GM12878 (cell line): ENCODE measurements around the gene ADAR. TPM values are rescaled to one million over a fixed set of nuclear protein-coding genes. Genes with fewer than 3 reads are reported as not detected.

Source experiments
- ATAC-seq: fragments of 200-7000 bp; cut with Tn5 transposase; 3 replicates; pipeline ENCODE4 v1.9.1; 2020; ENCODE audit warnings: mild to moderate bottlenecking, moderate library complexity
- BruUV-seq: library from RNA; stranded (reverse); fragments of 400-500 nt; replicated peaks from 2 replicates; lab custom pipeline; 2021; lab: Mats Ljungman, UMichigan
- CTCF ChIA-PET: fragments of 300-600 bp; sonication (Branson Sonifier 250); formaldehyde crosslinking; extraction: SDS; loops from one replicate; lab custom pipeline; 2021; ENCODE audit warnings: inconsistent platforms; lab: Yijun Ruan, JAX
- POLR2A ChIA-PET: fragments of 350-600 bp; formaldehyde crosslinking; extraction: SDS; loops from one replicate; lab custom pipeline; 2021; ENCODE audit warnings: inconsistent platforms; lab: Charles Lee
- RAD21 ChIA-PET: fragments of 300-600 bp; sonication (Branson Sonifier 250); formaldehyde crosslinking; loops from one replicate; lab custom pipeline; 2023; ENCODE audit warnings: antibody characterized with exemption; ENCODE audit not compliant: unreplicated experiment; lab: Charles Lee
- SMC1A ChIA-PET: fragments of 300-600 bp; sonication (Branson Sonifier 250); formaldehyde crosslinking; loops from one replicate; lab custom pipeline; 2023; ENCODE audit not compliant: unreplicated experiment, uncharacterized antibody; lab: Charles Lee
- DNase-seq: peaks from one replicate; pipeline ENCODE4 v3.0.0-alpha.2; 2011; ENCODE audit warnings: low read depth, low spot score
- FAIRE-seq: peaks from 3 replicates; lab custom pipeline; 2011; peaks lifted over from hg19 to GRCh38; lab: Jason Lieb, UNC
- H2AFZ ChIP-seq: 2 replicates; pipeline ENCODE4 v1.6.0; 2011; ENCODE audit warnings: low read depth, low read length, control low read depth; ENCODE audit not compliant: control insufficient read depth
- H3K27ac ChIP-seq: 2 replicates; pipeline ENCODE4 v1.5.1; 2011; ENCODE audit warnings: control low read depth; ENCODE audit not compliant: control insufficient read depth, insufficient read depth
- H3K27me3 ChIP-seq, 2 experiments: replicated peaks in 1 of 2; 2 replicates each; pipeline versions ENCODE4 v1.6.0 to v1.6.1; 2011; ENCODE audit warnings: low read length in 1 of 2; ENCODE audit not compliant: control insufficient read depth in 2 of 2, insufficient read depth in 2 of 2
- H3K36me3 ChIP-seq, 2 experiments: 2 replicates each; pipeline ENCODE4 v1.5.1; 2011; ENCODE audit warnings: low read length in 1 of 2; ENCODE audit not compliant: control insufficient read depth in 2 of 2, insufficient read depth in 2 of 2
- H3K4me1 ChIP-seq: 2 replicates; pipeline ENCODE4 v1.6.1; 2011; ENCODE audit warnings: mild to moderate bottlenecking, low read length, moderate library complexity, mixed read lengths; ENCODE audit not compliant: control insufficient read depth, insufficient read depth
- H3K4me2 ChIP-seq: 2 replicates; pipeline ENCODE4 v1.6.0; 2011; ENCODE audit warnings: control low read depth; ENCODE audit not compliant: control insufficient read depth, insufficient read depth
- H3K4me3 ChIP-seq: fragments of 200-600 bp; sonication (generic); 2 replicates; pipeline ENCODE4 v1.5.1; 2016
- H3K79me2 ChIP-seq: 2 replicates; pipeline ENCODE4 v1.6.0; 2011; ENCODE audit warnings: low read length; ENCODE audit not compliant: control insufficient read depth, insufficient read depth
- H3K9ac ChIP-seq: 2 replicates; pipeline ENCODE4 v1.8.0; 2011; ENCODE audit warnings: low read length, control low read depth, mixed read lengths; ENCODE audit not compliant: control insufficient read depth, insufficient read depth
- H3K9me3 ChIP-seq: replicated peaks from 3 replicates; pipeline ENCODE4 v1.5.1; 2011; ENCODE audit warnings: mild to moderate bottlenecking, low read length; ENCODE audit not compliant: control insufficient read depth, insufficient read depth
- H4K20me1 ChIP-seq: 2 replicates; pipeline ENCODE4 v1.6.0; 2011; ENCODE audit not compliant: control insufficient read depth, insufficient read depth
- ASH2L ChIP-seq: fragments of 300-600, 200-600 bp; sonication (generic); IDR thresholded peaks from 2 replicates; pipeline ENCODE4 v1.6.1; 2017; ENCODE audit warnings: low read depth, mild to moderate bottlenecking, borderline replicate concordance
- LARP7 ChIP-seq: fragments of 450-650 bp; IDR thresholded peaks from 2 replicates; pipeline ENCODE4 v1.6.1; 2017; ENCODE audit warnings: mild to moderate bottlenecking
- MTA2 ChIP-seq: fragments of 450-650 bp; IDR thresholded peaks from 2 replicates; pipeline ENCODE4 v1.6.1; 2016; ENCODE audit warnings: low read depth, mild to moderate bottlenecking, moderate library complexity
- MYC ChIP-seq: IDR thresholded peaks from 2 replicates; pipeline ENCODE4 v1.6.1; 2011; ENCODE audit warnings: mild to moderate bottlenecking, low read length, moderate library complexity, inconsistent platforms; ENCODE audit not compliant: insufficient read depth, insufficient replicate concordance, insufficient read length, severe bottlenecking
- NFIC ChIP-seq: IDR thresholded peaks from 2 replicates; pipeline ENCODE4 v1.6.1; 2012; ENCODE audit warnings: low read depth, mild to moderate bottlenecking, inconsistent platforms, low read length, moderate library complexity
- STAT1 ChIP-seq: fragments of 450-650 bp; conservative IDR thresholded peaks from 2 replicates; pipeline ENCODE4 v1.6.1; 2014; ENCODE audit warnings: antibody characterized with exemption, mild to moderate bottlenecking
- ZBED1 ChIP-seq: IDR thresholded peaks from 2 replicates; pipeline ENCODE4 v1.6.1; 2016; ENCODE audit warnings: borderline replicate concordance
- ZNF24 ChIP-seq: fragments of 450-650 bp; IDR thresholded peaks from 2 replicates; pipeline ENCODE4 v1.6.1; 2017; ENCODE audit warnings: antibody characterized with exemption, mild to moderate bottlenecking
- WGBS: methylation state at CpG from one replicate; pipeline ENCODE4 v1.1.6; 2016; ENCODE audit warnings: low lambda C conversion rate; ENCODE audit not compliant: insufficient replicate concordance, insufficient coverage; ENCODE audit errors: missing lambda C conversion rate; 5-methylcytosine and 5-hydroxymethylcytosine counted together
- in situ Hi-C: fragments of 300-500 bp; cut with MboI; formaldehyde crosslinking; loops from 9 replicates; pipeline ENCODE4 v1.14.3; 2018; ENCODE audit warnings: mixed read lengths
- intact Hi-C: fragments of 100-400 bp; cut with micrococcal nuclease; formaldehyde crosslinking; loops from one replicate; pipeline ENCODE4 v1.14.2; 2022; ENCODE audit not compliant: unreplicated experiment
- polyA plus RNA-seq, 11 experiments: library from polyadenylated mRNA; depleted of rRNA in 4 of 11; unstranded in 6 of 11; stranded (reverse) in 5 of 11; fragments of >200 nt; fragmentation: Nextera tagmentation in 4 of 11; fragmentation: Illumina TruSeq in 1 of 11; extraction: Ambion mirVana in 4 of 11; extraction: Trizol in 1 of 11; gene quantifications; 1 replicate in 1 of 11; 2 replicates in 10 of 11; pipeline versions ENCODE4 v1.2.1 to v1.2.3, GENCODE V29; 2011 to 2016; ENCODE audit warnings: inconsistent platforms in 2 of 11, missing spikeins in 2 of 11, low read depth in 1 of 11
- total RNA-seq, 4 experiments: library from RNA; depleted of rRNA in 3 of 4; stranded (reverse); fragments of >200 nt in 3 of 4; fragmentation: Illumina TruSeq in 1 of 4; extraction: Trizol in 1 of 4; gene quantifications; 2 replicates each; pipeline versions ENCODE4 v1.2.1 to v1.2.3, GENCODE V29; 2013 to 2021
- TF ChIP-seq, protein P1 (sequence below): fragments of 150-350 bp; IDR thresholded peaks from 2 replicates; pipeline ENCODE4 v1.6.1; 2016; ENCODE audit warnings: low read depth, low read length
- TF ChIP-seq, protein P2 (sequence below): fragments of 450-650 bp; formaldehyde crosslinking; IDR thresholded peaks from 2 replicates; pipeline ENCODE4 v1.4.0; 2020; ENCODE audit warnings: mild to moderate bottlenecking, moderate library complexity
- TF ChIP-seq, protein P3 (sequence below): fragments of 450-650 bp; IDR thresholded peaks from 2 replicates; pipeline ENCODE4 v1.6.1; 2016; ENCODE audit warnings: mild to moderate bottlenecking
- TF ChIP-seq, protein P4 (sequence below): fragments of 450-650 bp; formaldehyde crosslinking; IDR thresholded peaks from 2 replicates; pipeline ENCODE4 v1.5.0; 2022; ENCODE audit warnings: mild to moderate bottlenecking, missing genetic modification characterization

ADAR gene
- total and polyA plus RNA-seq, 10 of the 15 experiments (the other 5 are each of a cell fraction or from before 2014, with no cell fraction given) = 55.5 to 413 (median 176) TPM

DNA sequence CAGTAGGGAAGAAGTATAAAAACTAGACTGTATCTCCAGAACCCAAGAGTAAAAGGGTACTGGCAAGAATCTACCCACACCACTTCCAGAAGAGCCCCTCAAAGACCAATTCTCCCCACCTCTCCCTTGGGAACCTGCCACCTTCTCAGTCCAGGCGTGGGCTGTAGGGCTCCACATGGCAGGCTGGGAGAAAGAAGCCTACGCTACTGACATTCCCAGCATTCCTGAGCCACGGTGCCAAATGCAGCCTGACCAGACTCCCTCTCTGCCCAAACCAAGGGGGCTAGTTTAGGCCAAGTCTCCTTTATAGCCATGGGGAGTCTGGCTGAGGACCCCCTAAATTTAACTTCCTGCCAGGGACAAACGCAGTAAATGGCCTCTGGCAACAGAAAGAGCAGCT is 51.6 kb downstream of the ADAR start:
- no peak for DNase-seq
- peak overlapping the region; percentile 88; the same call in 1 of the 2 replicates for H3K27ac ChIP-seq
- no peaks in the 10 kb centered on the region for H4K20me1 ChIP-seq
- H3K9me3 ChIP-seq = no peaks in the 10 kb centered on the region
- peaks cover 5% of the 10 kb centered on the region for H3K4me1 ChIP-seq
- CTCF ChIA-PET = interaction anchor here (1.1 to 5.2 kb wide), 3 partner anchors 10 to 76 kb away, joined by 4 to 49 read pairs (median 22); no protein-coding TSS in a partner anchor
- peak overlapping the region; percentile 88 for H3K4me3 ChIP-seq
- WGBS = 82% methylated on average over 4 of the region's 4 CpGs
- in situ Hi-C loops (no loop called here), intact Hi-C loops (loop anchor here (5.0 kb wide), 1 partner anchor 191 kb away; no protein-coding TSS in a partner anchor)
- no peak for FAIRE-seq
- RAD21 ChIA-PET = interaction anchor here (1.1 kb wide), 2 partner anchors 76 to 77 kb away, joined by 5 to 6 read pairs; no protein-coding TSS in a partner anchor
- no peaks in the 10 kb centered on the region for H3K27me3 ChIP-seq
- H3K36me3 ChIP-seq = peaks cover 22 to 24% of the 10 kb centered on the region in 2 experiments
- H3K9ac ChIP-seq = peak overlapping the region; percentile 82
- SMC1A ChIA-PET = interaction anchor here (1.4 to 3.0 kb wide), 2 partner anchors 8 to 10 kb away, joined by 4 to 15 read pairs; no protein-coding TSS in a partner anchor
- no peak overlapping the region for H2AFZ ChIP-seq
- BruUV-seq = no TSS peak
- peaks cover 31% of the 10 kb centered on the region for H3K79me2 ChIP-seq
- ATAC-seq = no peak
- POLR2A ChIA-PET = interaction anchor here (0.7 kb wide), 1 partner anchor 442 kb away, joined by 3 read pairs; no protein-coding TSS in a partner anchor
- H3K4me2 ChIP-seq = peak overlapping the region; percentile 100
- TF ChIP-seq, protein P1, sequence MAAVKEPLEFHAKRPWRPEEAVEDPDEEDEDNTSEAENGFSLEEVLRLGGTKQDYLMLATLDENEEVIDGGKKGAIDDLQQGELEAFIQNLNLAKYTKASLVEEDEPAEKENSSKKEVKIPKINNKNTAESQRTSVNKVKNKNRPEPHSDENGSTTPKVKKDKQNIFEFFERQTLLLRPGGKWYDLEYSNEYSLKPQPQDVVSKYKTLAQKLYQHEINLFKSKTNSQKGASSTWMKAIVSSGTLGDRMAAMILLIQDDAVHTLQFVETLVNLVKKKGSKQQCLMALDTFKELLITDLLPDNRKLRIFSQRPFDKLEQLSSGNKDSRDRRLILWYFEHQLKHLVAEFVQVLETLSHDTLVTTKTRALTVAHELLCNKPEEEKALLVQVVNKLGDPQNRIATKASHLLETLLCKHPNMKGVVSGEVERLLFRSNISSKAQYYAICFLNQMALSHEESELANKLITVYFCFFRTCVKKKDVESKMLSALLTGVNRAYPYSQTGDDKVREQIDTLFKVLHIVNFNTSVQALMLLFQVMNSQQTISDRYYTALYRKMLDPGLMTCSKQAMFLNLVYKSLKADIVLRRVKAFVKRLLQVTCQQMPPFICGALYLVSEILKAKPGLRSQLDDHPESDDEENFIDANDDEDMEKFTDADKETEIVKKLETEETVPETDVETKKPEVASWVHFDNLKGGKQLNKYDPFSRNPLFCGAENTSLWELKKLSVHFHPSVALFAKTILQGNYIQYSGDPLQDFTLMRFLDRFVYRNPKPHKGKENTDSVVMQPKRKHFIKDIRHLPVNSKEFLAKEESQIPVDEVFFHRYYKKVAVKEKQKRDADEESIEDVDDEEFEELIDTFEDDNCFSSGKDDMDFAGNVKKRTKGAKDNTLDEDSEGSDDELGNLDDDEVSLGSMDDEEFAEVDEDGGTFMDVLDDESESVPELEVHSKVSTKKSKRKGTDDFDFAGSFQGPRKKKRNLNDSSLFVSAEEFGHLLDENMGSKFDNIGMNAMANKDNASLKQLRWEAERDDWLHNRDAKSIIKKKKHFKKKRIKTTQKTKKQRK = no peak
- TF ChIP-seq ASH2L (no peak), NFIC (no peak), MYC (no peak), LARP7 (no peak), ZNF24 (no peak), MTA2 (no peak), STAT1 (no peak), ZBED1 (no peak)
- TF ChIP-seq, protein P2, sequence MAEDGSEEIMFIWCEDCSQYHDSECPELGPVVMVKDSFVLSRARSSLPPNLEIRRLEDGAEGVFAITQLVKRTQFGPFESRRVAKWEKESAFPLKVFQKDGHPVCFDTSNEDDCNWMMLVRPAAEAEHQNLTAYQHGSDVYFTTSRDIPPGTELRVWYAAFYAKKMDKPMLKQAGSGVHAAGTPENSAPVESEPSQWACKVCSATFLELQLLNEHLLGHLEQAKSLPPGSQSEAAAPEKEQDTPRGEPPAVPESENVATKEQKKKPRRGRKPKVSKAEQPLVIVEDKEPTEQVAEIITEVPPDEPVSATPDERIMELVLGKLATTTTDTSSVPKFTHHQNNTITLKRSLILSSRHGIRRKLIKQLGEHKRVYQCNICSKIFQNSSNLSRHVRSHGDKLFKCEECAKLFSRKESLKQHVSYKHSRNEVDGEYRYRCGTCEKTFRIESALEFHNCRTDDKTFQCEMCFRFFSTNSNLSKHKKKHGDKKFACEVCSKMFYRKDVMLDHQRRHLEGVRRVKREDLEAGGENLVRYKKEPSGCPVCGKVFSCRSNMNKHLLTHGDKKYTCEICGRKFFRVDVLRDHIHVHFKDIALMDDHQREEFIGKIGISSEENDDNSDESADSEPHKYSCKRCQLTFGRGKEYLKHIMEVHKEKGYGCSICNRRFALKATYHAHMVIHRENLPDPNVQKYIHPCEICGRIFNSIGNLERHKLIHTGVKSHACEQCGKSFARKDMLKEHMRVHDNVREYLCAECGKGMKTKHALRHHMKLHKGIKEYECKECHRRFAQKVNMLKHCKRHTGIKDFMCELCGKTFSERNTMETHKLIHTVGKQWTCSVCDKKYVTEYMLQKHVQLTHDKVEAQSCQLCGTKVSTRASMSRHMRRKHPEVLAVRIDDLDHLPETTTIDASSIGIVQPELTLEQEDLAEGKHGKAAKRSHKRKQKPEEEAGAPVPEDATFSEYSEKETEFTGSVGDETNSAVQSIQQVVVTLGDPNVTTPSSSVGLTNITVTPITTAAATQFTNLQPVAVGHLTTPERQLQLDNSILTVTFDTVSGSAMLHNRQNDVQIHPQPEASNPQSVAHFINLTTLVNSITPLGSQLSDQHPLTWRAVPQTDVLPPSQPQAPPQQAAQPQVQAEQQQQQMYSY (CRISPR knock-in tag) = no peak
- TF ChIP-seq, protein P3, sequence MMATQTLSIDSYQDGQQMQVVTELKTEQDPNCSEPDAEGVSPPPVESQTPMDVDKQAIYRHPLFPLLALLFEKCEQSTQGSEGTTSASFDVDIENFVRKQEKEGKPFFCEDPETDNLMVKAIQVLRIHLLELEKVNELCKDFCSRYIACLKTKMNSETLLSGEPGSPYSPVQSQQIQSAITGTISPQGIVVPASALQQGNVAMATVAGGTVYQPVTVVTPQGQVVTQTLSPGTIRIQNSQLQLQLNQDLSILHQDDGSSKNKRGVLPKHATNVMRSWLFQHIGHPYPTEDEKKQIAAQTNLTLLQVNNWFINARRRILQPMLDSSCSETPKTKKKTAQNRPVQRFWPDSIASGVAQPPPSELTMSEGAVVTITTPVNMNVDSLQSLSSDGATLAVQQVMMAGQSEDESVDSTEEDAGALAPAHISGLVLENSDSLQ = no peak
- TF ChIP-seq, protein P4, sequence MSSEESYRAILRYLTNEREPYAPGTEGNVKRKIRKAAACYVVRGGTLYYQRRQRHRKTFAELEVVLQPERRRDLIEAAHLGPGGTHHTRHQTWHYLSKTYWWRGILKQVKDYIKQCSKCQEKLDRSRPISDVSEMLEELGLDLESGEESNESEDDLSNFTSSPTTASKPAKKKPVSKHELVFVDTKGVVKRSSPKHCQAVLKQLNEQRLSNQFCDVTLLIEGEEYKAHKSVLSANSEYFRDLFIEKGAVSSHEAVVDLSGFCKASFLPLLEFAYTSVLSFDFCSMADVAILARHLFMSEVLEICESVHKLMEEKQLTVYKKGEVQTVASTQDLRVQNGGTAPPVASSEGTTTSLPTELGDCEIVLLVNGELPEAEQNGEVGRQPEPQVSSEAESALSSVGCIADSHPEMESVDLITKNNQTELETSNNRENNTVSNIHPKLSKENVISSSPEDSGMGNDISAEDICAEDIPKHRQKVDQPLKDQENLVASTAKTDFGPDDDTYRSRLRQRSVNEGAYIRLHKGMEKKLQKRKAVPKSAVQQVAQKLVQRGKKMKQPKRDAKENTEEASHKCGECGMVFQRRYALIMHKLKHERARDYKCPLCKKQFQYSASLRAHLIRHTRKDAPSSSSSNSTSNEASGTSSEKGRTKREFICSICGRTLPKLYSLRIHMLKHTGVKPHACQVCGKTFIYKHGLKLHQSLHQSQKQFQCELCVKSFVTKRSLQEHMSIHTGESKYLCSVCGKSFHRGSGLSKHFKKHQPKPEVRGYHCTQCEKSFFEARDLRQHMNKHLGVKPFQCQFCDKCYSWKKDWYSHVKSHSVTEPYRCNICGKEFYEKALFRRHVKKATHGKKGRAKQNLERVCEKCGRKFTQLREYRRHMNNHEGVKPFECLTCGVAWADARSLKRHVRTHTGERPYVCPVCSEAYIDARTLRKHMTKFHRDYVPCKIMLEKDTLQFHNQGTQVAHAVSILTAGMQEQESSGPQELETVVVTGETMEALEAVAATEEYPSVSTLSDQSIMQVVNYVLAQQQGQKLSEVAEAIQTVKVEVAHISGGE (CRISPR knock-in tag) = no peak
